CD4-positive, alpha-beta T cell treated with Interleukin-1 beta for 1 hour (primary cell): ENCODE measurements around the gene AKNA.
A peak's percentile ranks its signal among the peaks of the same experiment; 100 is the strongest.

Source experiments
- DNase-seq, 2 donors: peaks; one replicate each; pipeline ENCODE4 v3.0.0-alpha.2; 2020 to 2022

Gene AKNA

GRCh38 chr9:114373960-114374730, 13.6 kb downstream of the AKNA start:
- peak in 1 of 2 donors; percentile 22 for DNase-seq

- DNase-seq = peak; percentile 88 to 93
Observed at GRCh38 chr9:114372921-114373448, 14.8 kb downstream of the AKNA start.

- DNase-seq = peak; percentile 56 to 70
Observed at GRCh38 chr9:114371973-114372917, 15.5 kb downstream of the AKNA start.

- no peak for DNase-seq
Observed at GRCh38 chr9:114371343-114371944, 16.3 kb downstream of the AKNA start.

GRCh38 chr9:114370968-114371320, 16.8 kb downstream of the AKNA start:
- DNase-seq = no peak

- no peak for DNase-seq
Observed at GRCh38 chr9:114370251-114370967, 17.4 kb downstream of the AKNA start.

GRCh38 chr9:114369216-114370130, 18.3 kb downstream of the AKNA start:
- peak; percentile 48 to 54 for DNase-seq

- peak in 1 of 2 donors; percentile 33 for DNase-seq
Observed at GRCh38 chr9:114367772-114368569, 19.8 kb downstream of the AKNA start.

GRCh38 chr9:114367366-114367765, 20.4 kb downstream of the AKNA start:
- no peak for DNase-seq

- peak; percentile 44 to 73 for DNase-seq
Observed at GRCh38 chr9:114366334-114367128, 21.3 kb downstream of the AKNA start.

GRCh38 chr9:114365194-114365593, 22.6 kb downstream of the AKNA start:
- DNase-seq = no peak

GRCh38 chr9:114364134-114365041, 23.4 kb downstream of the AKNA start:
- no peak for DNase-seq

- no peak for DNase-seq
Observed at GRCh38 chr9:114363424-114363823, 24.4 kb downstream of the AKNA start.

- DNase-seq = no peak
Observed at GRCh38 chr9:114362394-114362793, 25.4 kb downstream of the AKNA start.

- no peak for DNase-seq
Observed at GRCh38 chr9:114361542-114361941, 26.2 kb downstream of the AKNA start.

- no peak for DNase-seq
Observed at GRCh38 chr9:114359801-114360200, 28.0 kb downstream of the AKNA start.

- DNase-seq = no peak
Observed at GRCh38 chr9:114357911-114358328, 29.9 kb downstream of the AKNA start.

GRCh38 chr9:114357360-114357759, 30.4 kb downstream of the AKNA start:
- DNase-seq = no peak
